NOMO-1 treated with dmso at 0.1 percent for 144 hours (cell line): ENCODE results near the gene HES6.

Experiments
- DNase-seq: peaks from one replicate; lab custom pipeline; 2025; ENCODE audit not compliant: unreplicated experiment; lab: John Stamatoyannopoulos, UW

HES6 gene

GRCh38 chr2:238256111-238256510 is 16.3 kb upstream of the HES6 start:
- no peak for DNase-seq

- no peak for DNase-seq
These were observed 15.8 kb upstream of the HES6 start for GRCh38 chr2:238255636-238256035.

- DNase-seq, result no peak
These were observed 15.3 kb upstream of the HES6 start for GRCh38 chr2:238255151-238255551.

- no peak for DNase-seq
These were observed 14.4 kb upstream of the HES6 start for GRCh38 chr2:238254095-238254723.

GRCh38 chr2:238252766-238253630 is 13.2 kb upstream of the HES6 start:
- no peak for DNase-seq

- no peak for DNase-seq
These were observed 12.1 kb upstream of the HES6 start for GRCh38 chr2:238251986-238252385.

GRCh38 chr2:238251331-238251730 is 11.5 kb upstream of the HES6 start:
- no peak for DNase-seq

- DNase-seq, result no peak
These were observed 11.1 kb upstream of the HES6 start for GRCh38 chr2:238250896-238251295.

GRCh38 chr2:238247841-238248453 is 8.1 kb upstream of the HES6 start:
- no peak for DNase-seq

GRCh38 chr2:238247002-238247822 is 7.4 kb upstream of the HES6 start:
- DNase-seq, result no peak

- no peak for DNase-seq
These were observed 4.3 kb upstream of the HES6 start for GRCh38 chr2:238244151-238244550.

- no peak for DNase-seq
These were observed 3.7 kb upstream of the HES6 start for GRCh38 chr2:238243496-238244076.

GRCh38 chr2:238242731-238243495 is 3.1 kb upstream of the HES6 start:
- no peak for DNase-seq

GRCh38 chr2:238241970-238242369 is 2.1 kb upstream of the HES6 start:
- no peak for DNase-seq

GRCh38 chr2:238240757-238241711 is 1.2 kb upstream of the HES6 start:
- DNase-seq, result no peak

- DNase-seq, result no peak
These were observed 335 bp downstream of the HES6 start for GRCh38 chr2:238239543-238239862.

GRCh38 chr2:238238766-238239542 is 884 bp downstream of the HES6 start:
- no peak for DNase-seq

GRCh38 chr2:238238311-238238765 is 1.5 kb downstream of the HES6 start:
- DNase-seq, result no peak
